ENCODE data around the gene SLC13A5.
"Not testable (repeated sequence)": the region's sequence is repeated elsewhere in the genome, so short reads cannot be mapped to it uniquely, and the experiment has no call there.

The SLC13A5 gene

DNA sequence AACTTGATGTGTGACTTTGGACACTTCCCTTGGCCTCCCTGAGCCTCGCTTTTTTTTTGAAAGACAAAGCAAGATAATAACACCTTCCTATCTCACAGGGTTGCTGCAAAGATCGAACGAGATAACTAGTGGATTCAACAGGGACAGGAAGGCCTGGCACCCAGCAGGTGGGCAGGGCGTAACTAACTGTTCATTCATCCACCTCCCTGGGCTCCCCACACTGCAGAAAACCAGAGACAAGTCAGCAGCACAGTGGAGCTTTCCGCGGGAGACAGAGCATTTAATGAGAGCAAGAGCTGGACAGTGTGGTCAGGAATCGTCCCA is 28.7 kb downstream of the SLC13A5 start:
- DNase-seq (ENCODE audit: low read depth, low spot score) = no peak

DNA sequence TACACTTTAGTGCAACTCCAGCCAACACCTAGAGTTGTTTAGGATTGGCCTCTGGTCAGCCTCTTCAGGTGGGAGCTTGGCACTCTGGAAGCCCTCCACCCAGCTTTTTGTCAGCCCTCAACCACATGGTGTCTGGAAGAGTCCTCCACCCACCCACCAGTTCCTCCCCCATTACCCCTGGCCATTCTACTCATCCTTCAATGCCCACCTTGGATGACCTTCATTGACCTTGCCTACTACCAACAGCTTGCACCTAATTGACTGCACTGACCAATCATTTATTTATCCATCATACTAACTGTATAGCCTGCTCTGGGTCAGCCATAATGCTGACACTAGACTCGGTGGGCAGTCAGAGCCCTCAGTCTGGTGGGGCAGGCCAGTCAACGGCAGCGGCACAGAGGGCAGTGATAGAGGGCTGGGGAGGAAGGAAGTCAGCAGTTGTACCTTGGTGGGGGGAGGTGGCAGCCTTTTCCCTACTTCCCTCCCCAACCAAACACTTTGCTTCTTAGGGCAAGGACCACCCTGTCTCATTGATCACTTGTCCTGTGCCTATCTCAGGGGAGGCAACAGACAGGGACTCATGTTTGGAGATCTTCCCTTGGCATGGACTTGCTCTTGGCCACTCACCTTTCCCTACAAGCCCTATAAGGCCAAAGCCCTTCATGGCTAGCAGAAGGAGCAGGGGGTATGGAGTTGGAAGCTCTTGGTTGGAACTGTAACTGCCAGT is 29.3 kb downstream of the SLC13A5 start:
- DNase-seq (ENCODE audit: low read depth, low spot score) = no peak

DNA sequence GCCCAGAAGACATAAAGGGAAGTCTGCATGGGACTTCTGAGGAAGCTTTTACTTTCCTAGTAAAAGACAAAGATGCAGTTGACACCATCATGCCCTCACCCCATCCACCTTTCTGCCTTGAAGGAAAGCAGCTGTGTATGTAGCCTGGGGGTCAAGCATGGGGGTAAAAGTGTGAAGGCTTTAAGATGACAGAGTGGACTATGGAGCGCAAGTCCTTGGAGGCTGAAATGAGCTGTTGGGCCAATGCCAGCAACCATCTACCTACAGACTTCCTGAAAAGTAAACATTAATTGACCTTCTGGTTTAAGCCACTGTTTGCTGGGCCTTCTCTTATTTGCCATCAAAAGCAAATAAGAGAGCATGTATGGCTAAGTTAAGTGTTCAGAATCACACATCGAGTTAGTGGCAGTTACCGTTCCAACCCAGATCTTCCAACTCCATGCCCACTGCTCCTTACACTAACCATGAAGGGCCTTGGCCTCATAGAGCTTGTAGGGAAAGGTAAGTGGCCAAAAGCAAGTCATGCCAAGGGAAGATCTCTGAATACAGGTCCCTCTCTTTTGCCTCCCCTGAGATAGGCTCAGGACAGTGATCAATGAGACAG is 30.0 kb downstream of the SLC13A5 start:
- no peak for DNase-seq (ENCODE audit: low read depth, low spot score)

DNA sequence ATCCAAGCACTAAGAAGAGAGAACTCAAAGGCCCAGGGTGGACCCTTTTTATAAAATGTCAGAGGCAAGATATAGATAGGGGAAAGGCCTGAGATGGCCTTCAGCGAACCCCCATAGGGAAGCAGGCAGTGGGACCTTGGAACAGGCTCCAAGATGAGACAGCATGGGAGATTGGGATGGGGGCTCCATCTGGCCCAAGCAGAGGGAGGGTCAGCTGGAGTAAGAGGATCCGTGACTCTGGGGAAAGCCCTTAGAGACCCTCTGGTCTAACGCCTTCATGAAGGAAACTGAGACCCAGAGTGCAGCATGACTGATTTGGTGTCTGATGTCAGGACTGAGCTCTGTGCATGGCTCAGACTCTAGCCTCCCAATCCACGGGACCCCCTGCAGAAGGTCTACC is 30.8 kb downstream of the SLC13A5 start:
- no peak for DNase-seq (ENCODE audit: low read depth, low spot score)

DNA sequence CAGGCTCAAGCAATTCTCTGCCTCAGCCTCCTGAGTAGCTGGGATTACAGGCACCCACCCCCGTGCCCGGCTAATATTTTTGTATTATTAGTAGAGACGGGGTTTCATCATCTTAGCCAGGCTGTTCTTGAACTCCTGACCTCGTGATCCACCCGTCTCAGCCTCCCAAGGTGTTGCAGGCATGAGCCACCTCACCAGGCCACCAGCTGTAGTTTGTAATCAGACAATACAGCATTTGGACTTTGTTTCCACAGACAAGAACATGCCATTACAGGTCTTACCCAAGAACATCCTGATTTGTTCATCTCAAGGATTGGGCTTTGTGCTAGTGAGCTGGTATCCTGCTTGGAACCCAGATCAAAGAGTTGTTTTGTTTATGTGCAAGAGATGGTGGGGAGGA is 31.5 kb downstream of the SLC13A5 start:
- no peak for DNase-seq (ENCODE audit: low read depth, low spot score)

DNA sequence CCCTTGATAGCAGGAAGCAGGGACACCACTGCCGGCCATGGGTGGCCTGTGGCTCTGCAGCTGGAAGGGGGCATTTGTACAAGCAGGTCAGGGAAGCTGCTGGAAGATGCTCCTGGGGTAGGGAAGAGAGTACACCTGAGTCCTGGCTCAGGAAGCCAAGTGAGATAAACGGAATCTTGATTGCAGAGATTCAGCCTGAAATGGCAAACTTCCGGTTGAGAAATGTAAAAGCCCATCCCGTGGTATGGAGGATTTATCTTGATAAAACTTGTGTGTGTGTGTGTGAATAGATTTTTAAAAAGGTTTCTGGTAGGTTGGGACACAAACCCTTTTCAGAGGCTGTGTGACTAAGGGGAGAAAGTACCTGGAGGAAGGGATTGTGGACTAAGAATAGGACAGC is 32.0 kb downstream of the SLC13A5 start:
- no peak for DNase-seq (ENCODE audit: low read depth, low spot score)

DNA sequence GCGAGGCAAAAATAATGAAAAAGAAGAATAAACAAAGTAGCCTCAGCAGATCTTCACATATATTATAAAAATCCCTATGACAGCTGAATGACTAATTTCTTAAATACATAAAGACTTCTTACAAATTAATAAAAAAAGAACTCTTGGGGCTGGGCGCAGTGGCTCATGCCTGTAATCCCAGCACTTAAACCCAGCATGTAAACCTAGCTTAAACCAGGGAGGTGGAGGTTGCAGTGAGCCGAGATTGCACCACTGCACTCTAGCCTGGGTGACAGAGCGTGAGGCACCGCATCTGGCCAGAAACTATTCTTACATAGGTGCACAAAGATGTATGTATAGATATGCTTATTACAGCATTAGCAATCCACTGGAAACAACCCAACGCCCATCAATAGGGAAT is 33.9 kb downstream of the SLC13A5 start:
- DNase-seq (ENCODE audit: low read depth, low spot score) = no peak

DNA sequence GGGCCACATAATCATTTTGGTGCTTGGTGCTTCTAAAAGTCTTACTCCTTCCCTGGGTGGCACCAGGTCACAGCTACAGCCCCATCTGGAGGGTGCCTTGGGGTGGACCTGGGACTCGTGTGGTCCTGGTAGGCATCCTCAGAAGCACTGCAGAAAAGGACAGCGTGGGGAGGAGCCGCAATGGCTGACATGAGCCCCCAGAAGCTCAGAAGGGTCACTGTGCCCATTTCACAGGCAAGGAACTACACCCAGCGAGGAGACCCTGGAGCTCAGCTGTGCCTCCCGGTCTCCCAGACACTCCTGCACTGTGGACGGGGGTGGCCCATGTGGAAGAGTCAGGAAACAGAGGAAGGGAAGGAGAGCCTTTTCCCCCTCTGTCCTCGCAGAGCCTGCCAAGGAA is 35.2 kb downstream of the SLC13A5 start:
- DNase-seq (ENCODE audit: low read depth, low spot score) = no peak

DNA sequence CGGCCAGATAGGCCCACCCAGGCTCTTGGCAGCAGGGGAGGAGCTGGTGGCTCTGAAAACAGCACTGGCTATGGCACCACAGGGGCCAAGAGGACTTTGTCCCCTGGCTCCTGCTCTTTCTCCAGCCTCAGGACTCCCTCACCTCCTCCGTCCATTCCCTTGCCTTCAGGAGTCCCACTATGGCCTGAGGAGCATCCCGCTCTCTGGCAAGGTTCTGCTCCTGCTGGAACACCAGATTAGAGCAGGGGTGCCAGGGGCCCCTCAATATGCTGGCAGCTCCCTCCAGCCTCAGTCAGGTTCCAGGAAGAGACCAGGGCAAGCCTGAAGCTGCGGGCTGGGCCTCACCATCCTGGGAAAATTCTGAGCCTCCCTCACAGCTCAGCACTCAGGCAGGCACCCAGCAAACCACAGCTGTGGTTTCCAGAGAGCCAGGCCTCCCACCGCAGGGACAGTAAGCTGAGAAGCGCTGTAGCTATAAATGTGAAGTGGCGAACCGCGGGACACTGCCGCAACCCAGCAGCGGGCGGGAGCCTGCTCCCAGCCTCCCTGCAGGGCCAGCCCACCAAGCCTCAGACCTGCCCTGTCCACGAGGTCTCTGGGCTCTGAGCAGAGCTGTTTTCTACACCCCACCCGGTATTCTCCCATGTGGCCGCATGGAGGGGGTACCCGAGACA is 35.9 kb downstream of the SLC13A5 start:
- no peak for DNase-seq (ENCODE audit: low read depth, low spot score)

DNA sequence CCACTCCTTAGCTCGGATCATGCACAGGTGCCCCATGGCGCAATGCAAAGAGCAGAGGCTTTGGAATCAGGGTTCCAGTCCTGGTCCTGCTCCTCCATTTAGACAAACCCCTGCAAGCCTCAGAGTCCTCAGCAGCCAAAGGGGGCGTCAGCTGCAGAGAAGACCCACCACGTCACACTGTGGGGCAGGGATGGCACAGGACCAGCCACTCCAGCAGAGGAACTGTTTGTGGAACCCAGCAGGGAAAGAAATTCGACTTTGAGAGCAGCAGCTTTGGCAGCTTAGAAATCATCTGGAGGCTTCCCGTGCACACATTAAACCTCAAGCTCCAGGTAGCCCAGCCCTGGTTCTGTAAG is 36.4 kb downstream of the SLC13A5 start:
- DNase-seq (ENCODE audit: low read depth, low spot score) = no peak

DNA sequence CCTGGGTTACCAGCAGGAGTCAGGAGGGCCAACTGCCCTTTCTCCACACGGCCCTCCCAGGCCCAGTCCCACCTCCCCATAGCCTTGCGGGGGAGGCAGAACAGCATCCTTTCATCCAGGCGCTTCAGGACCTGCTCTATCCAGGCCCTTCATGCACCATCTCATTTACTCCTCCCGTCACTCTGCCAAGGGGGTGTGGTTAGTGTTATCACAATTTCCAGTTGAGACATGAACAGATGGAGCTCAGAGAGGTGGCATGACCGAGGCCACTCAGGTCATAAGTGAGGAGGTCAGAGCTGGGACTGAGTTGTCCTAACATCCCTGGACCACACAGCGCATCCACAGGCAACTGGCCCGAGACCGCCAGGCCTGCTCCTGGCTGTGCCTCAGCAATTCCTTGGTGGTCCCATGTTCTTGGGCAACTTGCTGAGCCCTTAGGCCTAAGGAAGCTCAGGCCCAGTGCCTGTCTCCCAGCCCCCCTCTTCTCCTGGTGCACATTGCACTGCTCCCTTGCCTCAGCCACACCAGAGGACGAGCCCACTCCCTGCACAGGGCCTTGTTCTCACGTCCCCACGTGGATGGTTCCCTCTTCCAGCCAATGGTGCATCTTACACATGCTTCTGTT is 37.9 kb downstream of the SLC13A5 start:
- DNase-seq (ENCODE audit: low read depth, low spot score) = no peak

DNA sequence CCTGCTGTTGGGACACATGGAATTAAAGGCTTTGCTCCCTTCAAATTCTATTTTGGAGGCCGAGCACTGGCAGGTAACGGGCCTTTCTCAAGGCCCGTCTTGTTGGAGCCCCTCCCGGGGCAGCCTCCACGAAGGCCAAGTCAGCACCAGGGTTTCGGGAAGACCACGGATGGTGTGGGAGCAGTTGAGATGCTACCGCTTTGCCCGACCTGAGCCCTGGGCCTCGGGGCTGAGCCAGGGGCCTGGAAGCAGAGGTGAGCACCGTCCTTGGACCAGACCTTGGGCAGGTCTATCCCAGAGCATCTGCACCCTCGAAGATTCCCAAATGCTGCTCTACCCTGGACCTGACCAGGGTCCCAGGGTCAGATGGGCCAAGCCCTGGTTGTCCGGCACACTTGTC is 38.6 kb downstream of the SLC13A5 start:
- DNase-seq (ENCODE audit: low read depth, low spot score) = no peak

DNA sequence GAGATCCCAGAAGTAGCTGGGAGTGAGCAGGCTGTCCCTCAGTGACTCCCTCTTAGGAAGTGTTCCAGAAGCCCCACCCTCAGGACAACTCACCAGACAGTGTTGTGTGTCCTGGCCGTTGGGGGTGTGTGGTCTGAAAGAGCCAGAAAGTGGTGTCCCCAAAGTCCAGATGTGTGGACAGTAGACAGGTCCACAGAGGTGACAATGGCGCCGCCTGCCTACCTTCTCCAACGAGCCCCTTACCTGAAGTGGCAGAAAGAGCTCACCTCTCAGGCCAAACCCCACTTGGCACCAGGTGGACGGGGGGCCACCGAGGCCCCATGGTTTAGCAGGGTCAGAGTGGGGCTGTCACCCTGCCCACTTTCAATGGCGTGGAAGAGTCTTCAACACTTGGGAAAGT is 41.7 kb downstream of the SLC13A5 start:
- no peak for DNase-seq (ENCODE audit: low read depth, low spot score)

DNA sequence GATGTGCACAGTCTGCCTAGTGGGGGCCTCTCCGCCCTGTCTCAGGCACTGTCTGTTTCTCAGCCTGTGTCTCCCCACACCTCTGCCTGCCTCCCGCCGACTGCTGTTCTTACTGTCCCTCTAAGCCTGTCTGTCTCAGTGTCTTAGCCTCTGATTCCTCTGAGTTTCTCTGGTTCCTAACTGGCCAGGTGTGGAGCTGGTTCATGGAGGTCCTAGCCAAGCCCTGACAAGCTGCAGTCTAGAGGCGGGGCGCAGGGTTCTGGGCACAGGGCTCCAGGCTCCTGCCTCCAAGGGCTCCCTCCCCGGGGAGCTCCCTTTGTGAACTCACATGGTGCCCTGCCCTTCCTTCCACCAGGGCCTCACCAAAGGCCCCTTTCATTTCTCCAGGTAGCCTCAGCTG is 42.2 kb downstream of the SLC13A5 start:
- DNase-seq (ENCODE audit: low read depth, low spot score) = no peak

DNA sequence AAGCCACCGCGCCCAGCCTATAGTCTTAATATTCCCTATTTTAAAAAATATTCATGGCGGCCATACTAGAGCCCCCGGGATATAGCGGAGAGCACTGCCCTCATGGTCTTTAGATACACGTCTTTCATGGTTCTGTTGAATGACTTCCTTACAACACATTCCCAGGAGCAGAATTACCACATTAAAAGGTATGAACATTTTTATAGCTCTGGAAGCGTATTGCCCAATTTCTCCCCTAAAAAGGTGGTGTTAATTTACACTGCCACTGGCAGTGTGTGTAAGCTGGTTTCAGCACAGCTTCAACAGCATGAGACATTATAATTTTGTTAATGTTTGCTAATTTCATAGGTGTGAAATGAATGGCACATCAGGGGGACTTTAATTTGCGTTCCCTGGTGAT is 42.6 kb downstream of the SLC13A5 start:
- no peak for DNase-seq (ENCODE audit: low read depth, low spot score)

DNA sequence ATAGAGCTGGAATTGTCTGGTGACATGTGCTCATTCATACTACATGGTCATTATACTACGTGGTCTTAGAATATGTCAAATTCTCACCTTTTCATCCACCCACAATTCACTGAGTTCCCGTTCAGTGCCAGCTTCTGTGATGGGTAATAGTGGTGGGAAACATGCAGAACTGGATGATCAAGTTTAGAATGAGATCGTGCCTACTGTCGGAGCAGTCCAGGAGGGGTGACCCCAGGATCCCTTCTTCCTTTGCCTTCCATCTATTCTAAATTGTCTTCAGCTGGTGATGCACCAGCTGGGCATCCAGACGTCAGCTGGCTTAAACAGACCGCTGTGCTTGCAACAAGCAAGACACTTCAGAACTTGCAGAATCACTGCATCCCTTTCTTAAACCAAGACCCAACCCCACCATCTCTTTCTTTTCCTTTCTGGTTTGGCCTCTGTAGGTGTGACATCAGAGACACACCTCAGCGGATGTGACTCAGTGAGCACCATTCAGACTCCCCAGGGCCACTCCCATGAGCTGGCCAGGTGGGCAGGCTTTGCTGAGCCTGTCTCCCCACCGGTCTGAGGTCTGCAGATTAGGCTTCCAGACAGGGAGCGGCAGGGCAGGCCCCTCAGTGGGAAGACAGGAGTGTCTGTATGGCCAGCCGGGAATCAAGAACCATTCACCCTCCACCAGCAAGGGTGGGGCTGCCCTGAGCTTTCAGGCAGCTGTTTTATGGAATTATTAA is 43.5 kb downstream of the SLC13A5 start:
- no peak for DNase-seq (ENCODE audit: low read depth, low spot score)

DNA sequence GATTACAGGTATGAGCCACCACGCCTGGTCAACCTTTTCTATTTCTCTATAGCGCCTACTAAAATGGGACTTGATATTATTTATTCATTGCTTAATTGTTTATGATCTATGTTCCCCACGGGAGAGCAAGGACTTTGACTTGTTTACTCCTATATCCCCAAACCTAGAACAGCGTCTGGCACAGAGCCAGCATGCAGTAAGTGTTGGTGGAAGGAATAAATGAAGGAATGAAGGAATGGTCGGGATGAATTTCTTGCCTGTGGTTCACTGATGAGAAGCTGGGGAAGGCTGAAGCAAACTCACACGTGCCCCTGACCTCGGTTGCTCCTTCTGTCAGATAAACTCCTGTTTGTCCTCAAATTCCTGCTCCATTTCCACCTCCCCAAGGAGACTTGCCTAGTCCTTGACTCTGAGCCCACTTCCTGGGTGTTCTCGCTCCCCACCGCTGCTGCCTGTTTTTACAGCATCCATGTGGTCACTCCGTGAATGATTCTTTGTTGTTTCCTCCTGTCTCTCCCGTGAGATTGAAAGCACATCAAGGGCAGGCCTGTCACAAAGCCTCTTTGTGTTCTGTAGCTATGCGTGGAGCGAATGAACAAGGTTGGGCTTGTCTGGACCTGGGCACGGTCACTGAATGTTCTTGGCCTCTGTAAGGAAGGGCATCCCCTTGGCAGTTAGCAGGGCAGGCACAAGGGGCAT is 44.3 kb downstream of the SLC13A5 start:
- DNase-seq (ENCODE audit: low read depth, low spot score) = no peak

DNA sequence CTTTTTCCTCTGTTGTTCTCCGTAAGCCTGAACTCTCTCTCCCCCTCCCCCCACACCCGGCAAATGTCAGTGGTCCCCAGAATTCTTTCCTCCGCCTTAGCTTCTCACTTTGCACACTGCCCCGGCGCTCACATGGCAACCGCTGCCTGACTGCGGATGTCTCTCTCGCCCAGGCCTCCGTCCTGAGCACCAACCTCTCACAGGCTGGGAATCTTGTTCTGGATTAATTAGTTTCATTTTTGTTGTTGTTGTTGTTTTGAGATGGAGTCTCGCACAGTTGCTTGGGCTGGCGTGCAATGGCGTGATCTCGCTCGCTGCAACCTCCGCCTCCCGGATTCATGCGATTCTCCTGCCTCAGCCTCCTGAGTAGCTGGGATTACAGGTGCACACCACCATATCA is 45.0 kb downstream of the SLC13A5 start:
- no peak for DNase-seq (ENCODE audit: low read depth, low spot score)

DNA sequence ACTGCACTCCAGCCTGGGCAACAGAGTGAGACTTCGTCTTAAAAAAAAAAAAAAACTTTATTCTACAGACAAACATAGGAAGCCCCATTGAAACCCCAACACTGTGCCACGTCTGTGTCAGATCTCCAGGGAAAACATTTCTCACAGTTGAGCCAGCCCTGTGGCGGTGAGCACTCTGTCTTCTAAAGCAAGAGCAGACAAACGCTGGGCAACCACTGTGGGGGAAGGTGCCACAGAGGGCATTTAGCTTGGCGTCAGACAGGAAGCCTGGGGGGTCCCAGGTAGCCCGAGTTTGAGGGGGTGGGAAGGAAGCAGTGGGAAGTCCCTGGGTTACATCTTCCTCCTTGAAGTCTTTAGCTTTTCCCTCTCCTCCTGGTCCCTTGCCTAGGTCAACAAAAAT is 45.7 kb downstream of the SLC13A5 start:
- DNase-seq (ENCODE audit: low read depth, low spot score) = no peak

DNA sequence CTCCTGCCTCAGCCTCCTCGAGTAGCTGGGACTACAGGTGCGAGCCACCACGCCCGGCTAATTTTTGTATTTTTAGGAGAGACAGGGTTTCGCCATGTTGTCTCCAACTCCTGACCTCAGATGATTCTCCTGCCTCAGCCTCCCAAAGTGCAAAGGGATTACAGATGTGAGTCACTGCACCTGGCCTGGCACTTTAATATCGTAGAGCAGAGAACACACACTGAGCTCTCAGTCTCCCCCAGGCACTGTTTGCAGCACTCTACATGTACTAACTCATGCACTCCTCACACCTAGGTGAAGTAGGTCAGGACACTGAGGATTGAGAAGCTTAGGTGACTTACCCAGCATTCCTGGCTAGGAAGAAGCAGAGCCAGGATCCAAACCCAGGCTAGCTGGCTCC is 46.6 kb downstream of the SLC13A5 start:
- DNase-seq (ENCODE audit: low read depth, low spot score) = no peak

DNA sequence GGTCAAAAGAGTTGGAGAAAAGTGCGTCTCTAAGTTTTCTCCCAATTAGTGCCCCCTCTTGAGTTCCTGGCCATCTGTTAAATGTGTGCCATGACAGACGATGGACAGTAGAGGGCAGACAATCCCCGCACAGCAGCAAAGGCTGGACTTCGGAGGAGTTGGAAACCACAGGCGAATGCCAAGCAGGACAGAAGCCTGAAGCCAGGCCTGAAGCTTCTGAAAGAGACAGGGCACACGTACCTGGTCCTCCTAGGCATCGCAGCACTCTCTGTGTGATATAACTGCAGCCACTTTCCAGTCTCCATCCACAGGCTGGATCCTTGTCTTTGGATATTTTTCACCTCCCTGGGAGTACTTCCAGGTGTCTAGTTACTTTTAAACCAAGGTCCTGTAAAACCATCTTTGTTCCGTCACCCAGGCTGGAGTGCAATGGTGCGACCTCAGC is 47.1 kb downstream of the SLC13A5 start:
- DNase-seq (ENCODE audit: low read depth, low spot score) = no peak

DNA sequence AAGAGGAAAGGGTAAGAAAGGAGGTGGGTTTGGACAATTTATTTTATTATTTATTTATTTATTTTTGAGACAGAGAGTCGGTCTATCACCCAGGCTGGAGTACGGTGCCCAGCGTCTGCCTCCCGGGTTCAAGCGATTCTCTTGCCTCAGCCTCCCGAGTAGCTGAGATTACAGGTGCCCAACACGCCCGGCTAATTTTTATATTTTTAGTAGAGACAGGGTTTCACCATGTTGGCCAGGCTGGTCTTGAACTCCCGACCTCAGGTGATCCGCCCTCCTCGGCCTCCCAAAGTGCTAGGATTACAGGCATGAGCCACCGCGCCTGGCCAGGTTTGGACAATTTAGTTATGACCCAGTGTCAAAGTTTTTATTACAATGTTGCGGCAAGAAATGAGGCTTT is 50.0 kb downstream of the SLC13A5 start:
- not testable (repeated sequence) for DNase-seq (ENCODE audit: low read depth, low spot score)
